ENCODE data around the gene KPTN.

KPTN gene

DNA sequence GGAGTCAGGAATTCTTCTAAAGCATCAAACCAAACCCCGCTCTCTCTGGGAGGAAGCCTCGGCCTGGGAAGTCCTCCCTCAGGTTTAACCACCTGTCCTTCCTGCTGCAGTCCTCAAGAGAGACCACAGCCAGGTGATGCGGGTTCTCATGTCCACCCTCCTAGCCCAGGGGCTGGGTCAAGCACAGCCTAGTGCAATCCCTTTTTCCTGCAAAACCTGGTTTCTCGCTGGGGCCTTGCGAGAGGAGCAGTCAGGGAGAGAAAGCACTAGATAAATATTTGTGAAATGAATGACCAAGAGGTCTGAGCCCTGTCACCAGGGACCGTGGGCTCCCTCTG is 14.7 kb downstream of the KPTN start:
- DNase-seq (ENCODE audit: low spot score), result no peak

DNA sequence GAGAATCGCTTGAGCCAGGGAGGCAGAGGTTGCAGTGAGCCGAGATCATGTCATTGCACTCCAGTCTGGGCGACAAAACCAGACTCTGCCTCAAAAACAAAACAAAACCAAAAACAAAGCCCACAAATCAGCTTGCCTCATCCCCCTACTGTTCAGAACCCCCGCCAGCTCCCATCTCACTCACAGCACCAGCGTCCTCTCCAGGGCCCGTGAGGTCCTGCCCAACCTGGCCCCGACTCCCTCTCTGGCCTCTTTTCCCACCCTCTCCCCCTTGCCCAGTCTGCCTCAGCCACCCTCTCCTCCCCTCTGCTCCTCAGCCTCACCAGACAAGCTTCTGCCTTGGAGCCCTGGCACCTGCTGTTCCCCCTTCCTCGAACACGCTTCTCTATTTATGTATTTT is 16.1 kb downstream of the KPTN start:
- no peak for DNase-seq (ENCODE audit: low spot score)

DNA sequence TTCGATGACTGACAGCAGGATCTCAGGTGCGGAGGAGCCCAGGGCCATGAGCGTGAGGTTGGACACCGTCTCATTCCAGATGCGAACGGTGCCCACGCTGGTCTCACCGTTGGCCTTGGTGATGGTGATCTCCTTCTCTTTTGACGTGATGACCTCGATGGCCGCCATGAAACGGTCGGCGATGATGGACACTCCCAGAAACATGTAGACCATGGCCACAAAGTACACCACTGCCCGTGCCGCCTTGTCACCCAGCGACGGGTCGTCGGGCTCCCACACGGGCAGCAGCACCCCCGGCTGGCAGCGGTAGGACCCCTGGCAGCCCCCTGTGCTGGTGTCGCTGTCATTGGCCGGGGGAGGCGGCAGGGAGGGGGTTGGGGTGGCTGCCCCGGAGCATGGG is 18.1 kb downstream of the KPTN start:
- no peak for DNase-seq (ENCODE audit: low spot score)

DNA sequence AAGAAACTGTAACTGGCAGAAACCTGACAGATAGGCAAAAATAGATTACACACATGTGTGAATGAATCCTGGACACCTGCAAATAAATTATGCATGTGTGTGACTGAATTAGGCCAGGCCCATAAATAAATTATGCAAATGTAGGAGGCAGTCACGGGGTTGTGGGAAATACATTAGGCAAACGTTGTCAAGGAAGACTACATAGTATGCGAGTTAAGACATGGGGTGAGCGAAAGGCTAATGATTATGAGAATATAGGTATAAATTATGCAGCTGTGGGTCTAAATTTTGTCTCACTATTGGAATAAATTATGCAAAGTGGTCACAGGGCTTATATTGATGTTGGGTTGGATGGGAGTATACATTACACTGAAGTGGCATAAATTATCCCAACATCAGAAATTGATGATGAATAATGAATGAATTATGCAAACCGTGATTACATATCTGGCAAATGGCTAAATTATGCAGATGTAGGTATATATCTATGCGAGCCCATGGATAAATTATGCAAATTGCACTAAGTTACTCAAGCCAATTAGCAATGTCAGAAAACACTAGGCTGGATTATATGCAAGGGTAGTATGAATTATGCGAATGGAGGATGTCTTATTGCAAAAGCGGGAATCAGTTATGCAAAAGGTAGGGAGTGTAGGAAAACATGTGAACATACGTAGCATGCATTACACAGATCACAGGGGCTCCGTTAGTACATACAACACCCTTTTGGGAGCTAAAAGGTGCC is 19.2 kb downstream of the KPTN start:
- DNase-seq (ENCODE audit: low spot score), result no peak

DNA sequence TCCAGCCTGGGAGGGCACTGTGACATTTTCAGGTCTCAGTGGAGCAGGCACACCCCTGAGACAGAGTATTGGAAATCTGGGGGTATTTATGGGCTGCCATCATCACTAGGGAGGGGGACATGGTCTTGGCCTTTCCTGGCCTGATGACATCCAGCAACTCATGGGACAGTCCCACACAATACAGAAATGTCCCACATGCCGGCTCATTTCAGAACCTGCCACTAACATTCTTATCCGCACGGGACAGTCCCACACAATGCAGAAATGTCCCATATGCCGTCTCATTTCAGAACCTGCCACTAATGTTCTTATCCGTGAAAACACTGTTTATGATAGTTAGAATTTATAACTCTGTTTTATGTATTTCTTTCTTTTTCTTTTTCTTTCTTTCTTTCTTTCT is 22.1 kb downstream of the KPTN start:
- no peak for DNase-seq (ENCODE audit: low spot score)

DNA sequence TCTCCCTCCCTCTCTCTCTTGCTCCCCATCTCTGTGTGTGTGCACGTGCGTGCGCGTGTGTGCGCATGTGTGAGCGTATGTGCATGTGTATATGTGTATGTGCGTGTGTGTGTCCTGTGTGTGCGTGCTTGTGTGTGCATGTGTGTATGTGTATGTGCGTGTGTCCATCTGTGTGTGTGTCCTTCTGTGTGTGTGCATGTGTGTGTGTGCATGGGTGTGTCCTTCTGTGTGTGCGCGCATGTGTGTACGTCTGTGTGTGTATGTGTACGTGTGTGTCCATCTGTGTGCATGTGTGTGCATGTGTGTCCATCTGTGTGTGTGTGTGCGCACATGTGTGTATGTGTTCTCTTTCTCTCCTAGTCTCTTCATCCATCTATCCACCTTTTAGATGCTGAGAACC is 24.5 kb downstream of the KPTN start:
- no peak for DNase-seq (ENCODE audit: low spot score)

DNA sequence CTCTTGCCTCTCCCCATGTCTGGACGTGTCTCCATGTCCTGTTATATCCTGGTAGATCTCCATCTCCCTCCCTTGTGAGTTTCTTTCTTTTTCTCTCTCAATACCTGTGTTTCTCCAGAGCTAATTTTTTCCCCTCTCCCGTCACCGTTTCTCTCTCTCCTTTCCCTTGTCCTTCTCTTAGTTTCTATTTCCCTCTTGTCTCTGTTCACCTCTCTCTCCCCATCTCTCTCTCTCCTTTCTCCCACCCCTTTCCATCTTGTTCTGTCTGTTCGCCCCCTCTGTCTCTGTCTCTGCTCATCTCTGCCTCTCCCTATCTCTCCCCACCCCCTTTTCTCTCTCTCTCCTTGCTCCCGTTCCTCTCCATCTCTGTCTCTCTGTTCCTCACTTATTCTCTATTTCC is 25.3 kb downstream of the KPTN start:
- DNase-seq (ENCODE audit: low spot score), result no peak

DNA sequence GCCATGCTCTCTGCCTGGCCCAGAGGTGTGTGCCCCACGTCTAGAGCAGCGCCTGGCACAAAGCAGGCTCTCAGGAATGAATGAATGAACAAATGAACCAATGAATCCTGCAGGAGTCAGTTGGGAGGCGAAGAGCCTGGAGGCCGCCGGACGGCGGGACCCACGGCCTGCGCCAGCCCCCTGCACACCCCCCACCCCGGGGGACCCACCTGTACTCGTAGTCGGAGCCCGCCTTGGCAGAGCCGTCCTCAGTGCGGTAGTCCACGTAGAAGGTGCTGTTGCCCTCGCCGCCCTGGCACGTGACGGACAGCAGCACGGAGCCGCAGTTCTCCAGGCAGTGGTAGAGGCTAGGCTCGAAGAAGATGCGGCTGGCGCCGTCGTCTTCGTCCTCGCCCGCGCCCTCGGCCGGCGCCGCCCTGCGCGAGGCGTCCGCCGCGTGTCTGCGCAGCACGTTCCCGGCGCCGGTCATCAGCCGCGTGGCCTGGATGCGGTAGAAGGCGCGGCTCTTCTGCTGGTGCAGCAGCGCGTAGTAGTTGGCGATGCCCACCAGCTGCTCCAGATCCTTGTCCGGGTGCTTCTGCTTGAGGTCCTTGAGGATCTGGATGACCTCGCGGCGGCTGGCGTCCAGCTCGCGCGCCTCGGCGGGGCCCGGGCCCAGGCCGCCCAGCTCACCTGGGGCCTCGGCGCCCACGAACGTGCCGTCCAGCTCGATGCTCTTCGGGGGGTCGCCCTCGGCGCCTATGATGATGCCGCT is 27.1 kb downstream of the KPTN start:
- no peak for DNase-seq (ENCODE audit: low spot score)

DNA sequence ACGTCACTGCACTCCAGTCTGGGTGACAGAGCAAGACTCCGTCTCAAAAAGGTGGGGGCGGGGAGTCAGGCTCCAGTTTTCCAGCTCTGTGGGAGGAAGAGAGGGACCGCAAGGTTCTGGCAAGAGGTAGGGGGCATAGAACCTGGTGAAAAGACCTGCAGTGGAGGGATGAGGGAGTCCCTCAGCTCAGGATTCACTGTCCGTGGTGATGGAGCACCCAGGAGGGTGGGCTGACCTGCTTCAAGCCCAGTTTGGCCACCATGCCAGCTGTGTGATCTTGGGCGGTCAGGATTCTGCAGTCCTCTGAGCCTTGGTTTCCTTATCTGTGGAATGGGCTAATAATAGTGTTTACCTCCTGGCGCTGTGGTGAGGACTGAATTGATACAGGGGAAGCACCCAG is 33.5 kb downstream of the KPTN start:
- DNase-seq (ENCODE audit: low spot score), result no peak

DNA sequence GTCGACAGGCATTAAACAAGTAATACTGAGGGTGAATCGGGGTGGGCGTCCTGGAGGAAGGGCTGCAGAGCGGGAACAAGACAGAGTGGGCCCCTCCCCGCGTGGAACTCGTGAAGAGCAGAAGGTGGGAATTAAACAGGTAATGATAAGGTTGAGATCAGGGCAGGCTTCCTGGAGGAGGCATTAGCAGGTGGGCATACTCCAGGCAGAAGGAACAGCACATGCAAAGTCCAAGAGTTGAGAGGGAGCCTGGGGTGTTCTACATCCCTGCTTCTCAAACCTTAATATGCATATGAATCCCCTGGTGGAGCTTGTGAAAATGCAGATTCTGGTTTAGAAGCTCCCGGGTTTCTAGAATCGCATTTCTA is 35.7 kb downstream of the KPTN start:
- DNase-seq (ENCODE audit: low spot score), result no peak

DNA sequence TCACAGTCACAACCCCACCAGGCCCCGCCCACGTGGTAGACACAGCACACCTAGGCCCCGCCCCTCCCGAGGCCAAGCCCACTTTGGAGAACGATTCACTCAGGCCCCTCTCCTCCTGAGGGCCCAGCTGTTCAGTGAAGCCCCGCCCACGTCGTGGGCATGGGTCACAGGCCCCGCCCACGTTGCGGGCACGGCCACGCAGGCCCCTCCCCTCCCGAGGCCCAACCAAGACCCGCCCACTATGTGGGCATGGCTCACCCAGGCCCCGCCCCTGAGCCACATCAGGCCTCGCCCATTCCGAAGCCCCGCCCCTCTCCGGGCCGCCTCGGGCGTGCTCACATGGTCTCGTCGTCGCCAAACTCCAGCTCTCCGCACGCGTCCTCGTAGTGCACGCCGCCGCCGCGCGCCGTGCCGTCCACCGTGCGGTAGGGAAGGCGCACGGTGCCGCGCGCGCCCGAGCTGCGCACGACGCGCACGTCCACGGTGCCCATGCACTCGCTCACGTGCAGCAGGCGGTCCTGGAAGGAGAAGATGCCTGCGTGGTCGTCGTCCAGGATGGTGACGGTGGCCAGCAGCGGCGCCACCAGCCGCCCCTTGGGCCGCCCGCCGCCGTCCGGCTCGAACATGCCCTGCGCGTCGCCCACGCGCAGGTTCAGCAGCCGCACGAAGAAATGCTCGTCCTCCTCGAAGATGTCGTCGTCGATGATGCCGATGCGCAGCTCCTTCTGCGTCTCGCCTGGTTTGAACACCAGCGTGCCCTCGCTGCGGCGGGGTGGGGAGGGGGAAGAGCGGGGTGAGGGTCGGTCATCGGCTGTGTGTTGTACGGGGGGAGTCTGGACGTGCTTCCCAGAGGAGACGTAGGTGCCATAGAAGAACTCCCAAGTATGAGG is 36.3 kb downstream of the KPTN start:
- peak; percentile 54 for DNase-seq (ENCODE audit: low spot score)

DNA sequence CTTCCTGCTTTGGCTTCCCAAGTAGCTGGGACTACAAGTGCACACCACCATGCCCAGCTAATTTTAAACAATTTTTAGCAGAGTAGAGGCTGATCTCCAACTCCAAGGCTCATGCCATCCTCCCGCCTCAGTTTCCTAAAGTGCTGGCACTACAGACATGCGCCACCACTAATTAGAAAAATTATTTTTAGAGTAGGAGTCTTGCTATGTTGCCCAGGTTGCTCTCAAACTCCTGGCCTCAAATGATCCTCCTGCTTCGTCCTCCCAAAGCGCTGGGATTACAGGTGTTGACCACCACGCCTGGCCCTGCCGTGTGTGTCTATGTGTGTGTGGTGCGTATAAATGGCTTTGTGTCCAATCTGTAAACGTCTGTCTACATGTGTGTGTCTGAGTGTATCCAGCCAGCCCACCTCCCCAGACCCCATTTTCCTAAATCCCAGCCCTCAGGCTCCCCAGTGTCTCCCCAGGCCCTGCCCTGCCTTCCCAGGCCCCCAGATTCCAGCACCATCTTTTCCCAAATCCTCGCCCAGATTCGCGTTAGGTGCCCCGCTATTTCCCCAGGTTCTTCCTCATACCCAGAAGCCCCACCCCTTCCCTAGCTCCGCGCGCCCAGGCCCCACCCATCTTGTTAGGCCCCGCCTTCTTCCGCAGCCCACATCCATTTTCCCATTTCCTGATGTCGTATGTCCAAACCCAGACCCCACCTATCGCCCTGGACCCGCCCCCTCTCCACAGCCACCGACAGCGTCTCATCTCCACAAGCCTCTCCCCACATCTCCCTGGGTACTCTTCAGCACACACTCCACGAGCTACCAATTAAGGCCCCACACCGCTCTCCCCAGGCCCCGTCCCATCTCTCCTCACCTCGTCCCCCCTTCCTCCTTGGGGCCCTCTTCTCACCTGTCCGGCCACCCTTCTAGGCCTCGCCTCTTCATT is 37.2 kb downstream of the KPTN start:
- DNase-seq (ENCODE audit: low spot score), result no peak

DNA sequence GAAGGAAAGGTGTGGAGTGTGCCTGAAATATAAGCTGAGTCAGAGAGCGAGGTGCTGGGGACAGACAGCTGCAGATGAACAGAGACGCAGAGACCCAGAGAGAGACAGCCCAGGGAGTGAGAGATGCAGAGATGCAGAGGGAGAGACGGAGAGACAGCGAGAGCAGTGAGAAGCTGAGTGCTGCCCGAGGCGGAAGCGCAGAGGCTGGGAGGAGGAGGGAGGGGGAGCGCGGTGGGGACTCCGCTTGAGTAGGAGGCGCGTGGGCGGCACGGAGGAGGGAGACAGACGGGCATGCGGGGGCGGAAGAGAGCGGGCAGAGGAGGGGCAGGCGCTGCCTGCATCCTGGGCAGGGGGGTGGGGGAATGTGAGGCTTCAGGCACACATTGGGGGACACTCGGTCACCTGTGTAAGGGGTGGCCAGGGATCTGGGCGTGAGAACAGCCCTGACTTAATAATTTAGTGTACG is 38.0 kb downstream of the KPTN start:
- no peak for DNase-seq (ENCODE audit: low spot score)

DNA sequence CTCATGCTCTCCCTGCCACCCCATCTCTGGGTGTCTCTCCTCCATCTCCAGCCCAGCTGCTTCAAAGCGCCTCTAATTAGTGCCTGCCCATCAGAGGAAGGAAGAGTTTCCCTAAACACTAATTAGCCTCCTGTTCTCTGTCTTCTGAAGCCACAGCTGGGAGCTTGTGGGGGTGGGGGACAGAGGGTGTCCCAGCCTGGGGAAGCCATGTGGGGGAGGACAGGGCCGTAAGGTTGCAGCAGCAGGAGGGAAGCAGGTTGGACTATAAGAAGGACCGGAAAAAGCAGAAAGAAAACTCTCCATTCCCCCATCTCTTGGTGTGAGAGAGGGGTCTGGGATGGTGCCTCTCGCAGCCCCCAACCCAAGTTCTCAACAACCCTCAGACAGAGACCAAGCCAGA is 38.5 kb downstream of the KPTN start:
- DNase-seq (ENCODE audit: low spot score), result no peak

DNA sequence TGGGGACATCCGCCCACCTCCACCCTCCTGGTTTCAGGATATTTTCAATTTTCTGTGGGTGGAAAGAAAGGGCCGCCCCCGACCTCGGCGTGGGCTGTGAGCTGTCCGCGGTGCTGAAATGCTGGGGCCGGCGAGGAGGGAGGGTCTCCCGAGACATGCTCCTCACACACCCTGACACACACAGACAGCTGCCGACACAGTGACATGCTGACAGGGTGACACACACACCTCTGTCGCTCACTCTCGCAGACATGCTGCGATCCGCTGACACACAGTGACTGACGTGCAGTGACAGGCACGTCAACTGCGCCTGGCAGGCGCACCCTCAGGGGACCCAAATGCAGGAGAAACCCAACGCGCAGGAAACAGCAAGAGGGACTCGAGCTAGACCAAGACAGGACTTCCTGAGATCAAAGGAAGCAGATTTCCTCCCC is 39.6 kb downstream of the KPTN start:
- no peak for DNase-seq (ENCODE audit: low spot score)

DNA sequence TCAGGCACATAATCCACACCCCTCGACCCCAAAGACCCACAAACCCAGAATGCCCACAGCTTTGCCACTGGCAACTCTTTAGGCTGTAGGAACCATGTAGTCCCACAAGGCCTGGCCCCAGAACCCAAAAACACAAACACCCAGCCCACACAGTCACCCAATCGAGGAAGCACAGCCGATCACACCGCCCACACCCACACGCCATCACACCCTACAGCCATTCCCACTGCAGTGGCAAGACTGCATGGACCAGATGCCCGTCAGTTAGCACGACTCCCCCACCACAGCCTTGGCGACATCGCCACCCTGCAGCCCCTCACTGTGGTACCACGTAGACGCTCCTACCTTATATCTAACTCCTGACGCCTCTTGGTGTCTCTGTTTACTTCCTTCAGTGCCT is 40.7 kb downstream of the KPTN start:
- no peak for DNase-seq (ENCODE audit: low spot score)

DNA sequence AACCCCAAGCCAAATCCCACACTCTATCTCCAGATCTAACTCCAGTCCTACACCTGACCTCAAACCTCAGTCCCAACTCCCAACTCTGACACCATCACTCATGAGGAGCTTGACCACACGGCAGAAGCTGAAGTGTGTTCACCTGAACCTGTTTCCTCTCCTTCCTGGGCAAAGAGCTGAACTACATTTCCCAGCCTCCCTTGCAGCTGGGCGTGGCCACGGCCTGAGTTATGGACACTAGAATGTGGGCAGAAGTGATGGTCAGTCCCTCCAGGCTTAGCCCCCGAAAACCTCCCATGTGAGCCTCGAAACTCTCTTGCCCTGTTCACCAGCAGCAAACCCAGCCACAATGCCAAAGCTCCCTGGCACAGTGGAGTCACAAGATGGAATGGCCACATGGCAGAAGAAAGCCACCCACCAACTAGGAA is 45.2 kb downstream of the KPTN start:
- no peak for DNase-seq (ENCODE audit: low spot score)

DNA sequence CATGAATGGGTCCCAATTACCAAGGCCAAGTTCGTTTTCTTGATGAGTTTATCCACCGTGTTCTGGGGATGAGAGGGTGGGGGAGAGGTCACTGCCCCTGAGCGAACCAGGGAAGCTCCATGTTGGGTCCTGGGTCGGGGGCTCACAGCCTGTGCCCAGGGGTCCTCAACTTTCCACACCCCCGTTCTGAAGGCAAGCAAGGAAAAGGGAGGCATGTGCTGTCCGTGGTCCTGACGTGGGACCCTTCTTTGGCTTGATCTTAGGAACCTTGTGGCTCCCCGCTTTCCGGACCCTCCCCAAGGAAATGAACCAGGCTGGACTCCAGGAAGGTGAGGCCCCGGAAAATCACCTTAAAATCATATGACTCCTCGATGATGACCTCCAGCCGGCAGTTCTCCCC is 46.5 kb downstream of the KPTN start:
- no peak for DNase-seq (ENCODE audit: low spot score)

DNA sequence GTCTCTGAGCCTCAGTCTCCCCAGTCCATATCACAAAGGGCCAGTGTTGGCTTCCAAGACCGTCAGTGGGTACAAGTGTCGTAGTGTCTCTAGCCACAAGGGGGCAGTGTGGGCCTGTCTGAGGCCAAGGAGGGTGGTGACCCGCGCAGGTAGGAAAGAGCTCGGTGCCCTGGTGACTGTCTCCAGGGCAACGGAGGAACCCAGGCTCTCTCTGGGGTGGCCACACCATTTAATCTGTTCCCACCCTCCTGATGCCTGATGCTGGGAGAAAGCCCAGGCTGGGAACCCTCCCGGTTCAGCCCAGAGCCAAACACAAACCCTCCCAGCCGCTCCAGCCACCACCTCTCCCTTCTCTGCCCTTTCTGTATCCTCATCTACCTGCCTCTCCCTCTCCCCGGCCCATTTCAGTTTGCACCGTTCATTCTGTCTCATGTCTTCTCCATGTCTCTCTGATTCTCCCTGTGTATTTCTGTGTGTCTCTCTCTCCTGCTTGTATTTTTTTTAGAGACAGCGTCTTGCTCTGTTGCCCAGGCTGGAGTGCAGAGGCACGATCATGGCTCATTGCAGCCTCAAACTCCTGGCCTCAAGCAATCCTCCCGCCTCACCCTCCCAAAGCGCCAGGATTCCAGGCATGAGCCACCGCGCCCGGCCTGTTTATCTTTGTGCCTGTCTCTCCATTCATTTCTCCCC is 47.2 kb downstream of the KPTN start:
- DNase-seq (ENCODE audit: low spot score), result peak; percentile 73

DNA sequence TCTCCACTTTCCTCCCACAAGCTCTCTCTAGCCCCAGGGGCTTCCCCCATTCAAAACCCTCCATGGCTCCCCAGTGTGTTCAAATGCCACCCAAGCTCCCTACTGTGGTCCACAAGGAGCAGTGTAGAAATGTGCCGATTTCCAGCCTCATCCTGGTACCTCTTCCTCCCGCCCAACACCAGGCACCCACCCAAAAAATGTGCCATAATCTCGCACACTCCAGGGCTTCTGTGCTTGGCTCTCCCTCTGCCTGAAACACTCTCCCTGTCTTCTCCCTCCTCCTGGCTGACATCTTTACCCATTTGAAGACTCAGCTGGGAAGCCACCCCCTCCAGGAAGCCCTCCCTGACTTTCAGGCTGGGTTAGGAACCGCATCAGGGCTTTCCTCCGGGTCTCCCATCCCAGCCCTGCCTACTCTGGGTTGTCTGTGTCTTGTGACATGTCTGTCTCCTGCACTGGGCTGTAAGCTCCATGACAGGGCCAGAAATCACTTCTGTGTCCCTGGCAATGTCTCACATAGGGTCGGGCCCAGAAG is 48.1 kb downstream of the KPTN start:
- no peak for DNase-seq (ENCODE audit: low spot score)

DNA sequence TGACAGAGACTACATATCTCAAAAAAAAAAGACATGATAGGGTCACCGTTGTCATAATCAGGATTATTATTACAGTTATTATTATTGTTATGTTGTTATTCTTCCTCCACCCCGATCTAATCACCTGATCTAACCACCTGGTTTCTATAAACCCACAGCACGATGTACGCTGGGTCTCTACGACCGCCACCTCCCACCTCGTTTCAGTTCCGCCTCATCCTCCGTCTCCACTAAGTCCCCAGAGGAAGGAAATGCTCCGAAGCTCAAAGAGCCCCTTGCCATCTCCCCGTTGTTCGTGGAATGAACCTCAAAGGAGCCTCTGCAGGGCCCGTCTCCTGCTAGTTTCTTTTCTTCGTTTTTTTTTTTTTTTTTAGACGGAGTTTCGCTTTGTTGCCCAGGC is 48.8 kb downstream of the KPTN start:
- DNase-seq (ENCODE audit: low spot score), result no peak

Data from pons (tissue), 1 donor.